ENCODE results near the gene PLXND1.
"Not testable (repeated sequence)": the region's sequence is repeated elsewhere in the genome, so short reads cannot be mapped to it uniquely, and the experiment has no call there.

Gene PLXND1

DNA sequence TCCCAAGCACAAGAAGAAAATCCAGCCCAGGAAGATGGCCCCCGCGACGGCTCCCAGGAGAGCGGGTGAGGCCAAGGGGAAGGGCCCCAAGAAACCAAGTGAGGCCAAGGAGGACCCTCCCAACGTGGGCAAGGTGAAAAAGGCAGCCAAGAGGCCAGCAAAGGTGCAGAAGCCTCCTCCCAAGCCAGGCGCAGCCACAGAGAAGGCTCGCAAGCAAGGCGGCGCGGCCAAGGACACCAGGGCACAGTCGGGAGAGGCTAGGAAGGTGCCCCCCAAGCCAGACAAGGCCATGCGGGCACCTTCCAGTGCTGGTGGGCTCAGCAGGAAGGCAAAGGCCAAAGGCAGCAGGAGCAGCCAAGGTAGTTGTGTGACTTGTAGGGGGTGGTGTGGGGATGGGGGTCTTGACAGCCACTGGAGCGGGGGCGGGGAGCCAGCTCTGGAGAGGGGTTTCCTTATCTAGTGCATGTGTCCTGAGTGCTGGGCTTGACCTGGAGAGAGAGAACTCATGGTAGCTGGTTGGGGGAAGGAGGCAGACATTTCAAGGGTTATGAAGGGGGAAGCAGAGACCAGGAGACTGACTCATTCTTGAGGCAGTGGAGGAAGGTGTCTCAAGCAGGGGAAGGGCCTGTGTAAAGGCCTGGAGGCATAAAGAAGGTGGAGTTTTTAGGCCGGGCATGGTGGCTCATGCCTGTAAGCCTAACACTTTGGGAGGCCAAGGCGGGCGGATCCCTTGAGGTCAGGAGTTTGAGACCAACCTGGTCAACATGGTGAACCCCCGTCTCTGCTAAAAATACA, 57.3 kb downstream of the PLXND1 start:
- DNase-seq (ENCODE audit: low read depth in 2 of 2), result no peak

DNA sequence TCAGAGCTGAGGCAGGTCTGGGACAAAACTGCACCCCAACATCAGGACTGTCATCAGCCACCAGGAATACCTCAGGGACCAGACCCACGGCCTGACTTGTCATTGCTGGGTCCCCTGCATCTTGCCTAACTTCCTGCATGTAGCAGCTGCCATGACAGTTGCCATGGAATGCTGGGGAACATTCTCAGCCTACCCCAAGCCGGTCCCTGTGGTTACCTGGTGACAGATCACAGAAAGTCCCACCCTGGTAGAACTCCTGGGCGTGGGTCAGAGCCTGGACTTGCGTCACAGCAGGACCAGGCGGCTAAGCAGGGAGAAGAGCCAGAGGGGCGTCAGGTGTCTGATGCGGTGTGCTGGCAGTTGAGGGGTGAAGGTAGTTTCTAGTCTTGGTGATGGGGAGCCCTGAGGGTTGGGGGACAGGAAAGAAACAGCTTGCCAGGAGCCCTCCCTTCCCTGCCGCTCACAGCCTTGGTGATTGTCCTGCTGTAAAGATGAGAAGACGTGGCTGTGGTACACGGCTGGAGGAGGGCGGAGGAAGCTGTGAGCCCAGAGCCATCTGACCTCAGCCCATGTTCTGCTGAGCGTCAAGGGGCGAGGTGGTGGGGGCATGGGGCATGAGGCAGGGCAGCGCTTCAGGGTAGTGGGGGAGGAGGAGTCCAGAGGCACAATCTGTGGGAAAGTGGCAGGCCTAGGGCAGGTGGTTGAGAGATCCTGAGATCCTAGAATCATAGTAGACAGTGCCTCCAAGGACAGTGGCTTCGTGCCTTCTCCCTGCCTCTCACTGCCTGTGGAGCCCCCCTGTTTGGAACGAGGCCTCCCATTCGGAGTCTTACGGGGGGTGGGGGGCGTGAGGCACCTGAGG, 58.1 kb downstream of the PLXND1 start:
- DNase-seq (ENCODE audit: low read depth in 2 of 2), result no peak

DNA sequence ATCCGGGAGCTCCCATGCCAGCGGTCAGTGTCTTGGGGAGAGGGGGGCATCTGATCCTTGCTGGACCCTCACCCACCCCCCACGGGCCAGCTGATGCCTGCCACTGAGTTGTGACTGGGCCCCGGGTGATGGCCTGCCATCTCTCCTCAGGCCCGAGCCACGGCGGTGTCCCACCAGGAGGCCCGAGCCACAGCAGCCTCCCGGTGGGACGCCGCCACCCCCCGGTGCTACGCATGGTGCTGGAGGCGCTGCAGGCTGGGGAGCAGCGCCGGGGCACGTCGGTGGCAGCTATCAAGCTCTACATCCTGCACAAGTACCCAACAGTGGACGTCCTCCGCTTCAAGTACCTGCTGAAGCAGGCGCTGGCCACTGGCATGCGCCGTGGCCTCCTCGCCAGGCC, 59.2 kb downstream of the PLXND1 start:
- DNase-seq (ENCODE audit: low read depth in 2 of 2), result no peak

DNA sequence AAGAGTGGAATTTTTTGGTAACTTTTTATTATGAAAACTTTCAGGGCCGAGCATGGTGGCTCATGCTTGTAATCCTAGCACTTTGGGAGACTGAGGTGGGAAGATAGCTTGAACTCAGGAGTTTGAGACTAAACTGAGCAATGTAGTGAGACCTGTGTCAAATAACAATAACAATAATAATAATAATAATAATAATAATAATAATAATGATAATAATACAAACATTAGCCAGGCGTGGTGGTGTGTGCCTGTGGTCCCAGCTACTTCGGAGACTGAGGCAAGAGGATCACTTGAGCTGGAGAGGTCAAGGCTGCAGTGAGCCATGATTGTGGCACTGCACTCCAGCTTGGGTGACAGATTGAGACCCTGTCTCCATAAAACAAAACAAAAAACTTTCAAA, 60.5 kb downstream of the PLXND1 start:
- DNase-seq (ENCODE audit: low read depth in 2 of 2), result not testable (repeated sequence)

DNA sequence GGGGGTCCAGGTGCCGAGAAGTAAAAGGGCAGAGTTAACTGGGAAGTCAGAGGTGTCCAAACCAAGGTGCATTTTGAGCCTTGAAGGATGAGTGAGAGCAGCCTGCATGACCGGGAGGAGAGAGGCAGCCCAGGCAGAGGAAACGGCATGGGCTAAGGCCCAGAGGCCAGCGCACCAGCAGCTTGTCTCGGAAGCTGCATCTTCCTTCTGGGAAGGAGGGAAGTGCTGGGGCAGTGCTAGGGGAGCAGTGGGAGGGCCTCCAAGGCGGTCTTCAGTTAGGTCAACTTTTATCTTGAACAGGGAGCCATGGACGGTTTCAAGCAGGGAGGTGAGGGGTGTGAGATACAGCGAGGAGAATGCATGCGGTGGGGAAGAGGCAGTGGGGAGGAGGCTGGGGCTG, 62.5 kb downstream of the PLXND1 start:
- DNase-seq (ENCODE audit: low read depth in 2 of 2), result no peak

DNA sequence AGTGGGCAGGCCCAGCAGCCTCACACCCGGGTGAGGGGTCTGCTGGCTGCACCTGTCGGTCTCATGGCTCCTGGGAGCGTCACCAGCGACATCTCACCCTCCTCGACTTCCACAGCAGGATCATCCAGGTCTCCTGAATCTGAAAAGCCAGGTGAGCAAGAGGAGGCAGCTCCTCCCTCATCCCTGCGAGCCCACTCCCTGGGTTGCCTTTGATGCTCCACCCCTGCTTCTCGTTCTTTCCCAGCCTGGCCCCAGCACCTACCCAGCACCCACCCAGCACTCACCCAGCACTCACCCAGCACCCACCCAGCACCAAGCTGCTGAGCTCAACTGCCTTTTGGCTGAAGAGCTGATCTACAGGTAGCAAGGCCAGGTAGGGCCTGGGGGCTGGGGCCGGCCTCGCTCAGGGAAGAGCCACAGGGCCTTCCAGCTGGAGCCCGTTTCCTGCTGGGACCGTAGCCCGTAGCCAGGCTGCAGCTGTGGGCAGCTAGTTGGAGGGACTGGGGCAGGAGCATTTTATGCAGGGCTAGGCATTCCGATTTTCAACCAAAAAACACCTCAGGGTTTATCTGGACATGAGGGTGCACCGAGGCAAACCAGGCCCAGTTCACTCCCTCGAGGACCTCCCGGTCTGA, 63.2 kb downstream of the PLXND1 start, which contains the start of gene H1-8:
Gene H1-8, plus strand, starts transcription at position 20 of the 635 bp plus-strand sequence. Its CDS starts 44 bp downstream, at position 64.
- no peak for DNase-seq (ENCODE audit: low read depth in 2 of 2)

DNA sequence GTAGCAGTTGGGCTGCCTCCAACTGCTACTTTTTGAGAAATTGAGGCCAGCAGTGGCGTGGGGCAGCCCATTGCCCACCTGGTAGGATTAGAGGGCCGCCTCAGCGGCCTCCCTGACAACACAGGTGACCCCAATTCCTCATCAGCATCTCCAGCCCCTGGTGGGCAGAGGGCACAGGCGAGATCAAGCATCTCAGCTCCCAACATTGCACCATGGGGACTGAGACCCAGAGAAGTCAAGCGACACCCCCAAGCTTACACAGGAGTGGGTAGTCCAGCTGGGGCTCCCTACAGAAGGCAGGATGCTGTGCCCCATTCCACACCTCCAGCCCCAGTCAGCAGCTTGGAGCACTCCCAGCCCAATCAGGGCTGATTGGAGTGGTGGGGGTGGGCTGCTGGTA, 63.7 kb downstream of the PLXND1 start:
- DNase-seq (ENCODE audit: low read depth in 2 of 2), result no peak

DNA sequence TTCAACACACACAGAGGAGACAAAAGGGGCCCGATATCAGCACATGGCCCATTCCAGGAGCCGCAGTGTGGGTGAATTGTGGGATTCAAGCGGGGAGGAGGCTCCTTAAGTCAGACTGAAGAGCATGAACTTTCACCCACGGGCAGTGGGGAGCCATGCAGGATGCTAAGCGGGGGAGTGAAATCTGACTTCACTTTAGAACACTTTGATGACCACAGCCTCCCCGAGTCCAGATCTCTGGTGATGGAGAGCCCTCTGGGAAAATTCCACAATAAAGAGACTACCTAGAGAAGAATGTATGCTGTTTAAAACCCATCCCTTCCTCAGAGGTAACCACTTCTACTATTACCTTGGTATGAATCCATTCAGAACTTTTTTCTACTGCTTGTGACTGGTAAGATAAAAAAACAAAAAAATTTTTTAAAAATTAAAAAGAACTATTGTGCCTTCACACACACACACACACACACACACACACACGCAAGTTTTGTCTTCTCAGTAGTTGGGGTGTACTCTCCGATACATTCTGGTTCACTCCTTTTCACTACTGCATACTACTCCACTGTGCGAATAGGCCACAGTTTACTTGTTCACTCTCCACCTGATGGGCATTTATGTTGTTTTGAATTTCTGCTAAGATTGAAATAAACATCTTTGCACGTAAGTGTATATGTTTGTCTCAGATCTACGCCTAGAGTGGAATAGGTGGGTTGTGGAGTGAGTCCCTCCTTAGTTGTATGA, 65.5 kb downstream of the PLXND1 start:
- no peak for DNase-seq (ENCODE audit: low read depth in 2 of 2)

DNA sequence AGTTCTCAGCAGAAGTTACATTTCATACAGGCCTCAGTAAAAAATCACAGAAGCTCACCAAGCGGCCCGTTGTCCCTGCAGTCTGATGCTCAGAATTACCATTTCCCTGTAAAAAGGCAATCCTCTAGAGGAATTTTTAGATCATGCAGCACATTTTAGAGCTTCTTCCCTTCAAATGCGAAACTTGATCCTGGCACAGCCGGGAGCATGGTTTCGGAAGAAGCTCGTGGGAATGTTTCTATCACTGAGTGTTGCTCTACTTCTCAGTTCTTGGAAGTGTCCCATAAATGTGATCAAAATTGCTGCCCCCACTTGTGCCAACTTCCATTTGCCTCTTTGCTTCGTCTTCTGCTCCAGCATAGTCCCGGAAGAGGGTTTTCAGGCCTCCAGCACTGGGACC, 67.3 kb downstream of the PLXND1 start:
- no peak for DNase-seq (ENCODE audit: low read depth in 2 of 2)

DNA sequence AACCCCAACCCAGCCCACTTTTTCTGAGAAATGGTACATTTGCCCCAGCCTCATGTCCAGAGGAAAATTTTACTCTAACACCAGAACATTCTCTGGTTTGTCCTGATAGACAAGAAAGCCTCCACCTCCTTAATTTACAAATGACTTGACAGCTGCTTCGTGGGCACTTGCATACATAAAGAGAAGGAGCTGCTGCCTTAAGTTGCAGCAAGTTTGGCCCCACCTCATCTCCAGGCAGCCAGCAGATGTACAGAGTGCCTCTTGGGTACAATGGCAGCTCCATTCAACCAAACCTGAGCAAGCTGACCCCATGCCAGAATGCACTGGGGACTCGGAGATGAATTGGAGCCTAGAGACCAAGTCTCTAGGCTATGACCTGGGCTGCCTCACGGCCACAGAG, 69.7 kb downstream of the PLXND1 start:
- DNase-seq (ENCODE audit: low read depth in 2 of 2), result no peak

DNA sequence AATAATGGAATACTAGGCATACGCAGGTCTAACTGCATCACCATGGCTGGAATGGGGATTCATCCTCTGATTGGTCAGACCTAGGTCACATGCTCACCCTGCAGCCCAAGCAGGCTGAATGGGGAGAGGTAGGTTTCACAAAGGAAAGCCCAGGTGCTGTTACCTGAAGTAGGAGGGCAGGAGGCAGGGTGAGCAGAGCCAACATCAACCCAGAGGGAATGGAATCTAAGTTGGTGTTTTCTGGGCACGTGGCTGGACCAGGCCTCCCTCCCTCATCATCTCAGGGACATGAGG, 70.2 kb downstream of the PLXND1 start:
- no peak for DNase-seq (ENCODE audit: low read depth in 2 of 2)

DNA sequence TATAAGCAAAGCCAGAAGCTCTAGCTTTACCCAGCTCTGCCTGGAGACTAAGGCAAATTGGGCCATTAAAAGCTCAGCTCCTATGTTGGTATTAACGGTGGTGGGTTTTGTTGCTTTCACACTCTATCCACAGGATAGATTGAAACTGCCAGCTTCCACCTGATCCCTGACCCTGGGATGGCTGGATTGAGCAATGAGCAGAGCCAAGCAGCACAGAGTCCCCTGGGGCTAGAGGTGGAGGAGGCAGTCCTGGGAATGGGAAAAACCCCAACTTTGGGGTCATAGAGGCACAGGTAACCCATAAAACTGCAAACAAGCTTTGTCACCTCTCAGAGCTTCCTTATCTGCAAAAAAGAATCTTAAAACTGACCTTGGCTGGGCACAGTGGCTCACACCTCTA, 71.4 kb downstream of the PLXND1 start:
- DNase-seq (ENCODE audit: low read depth in 2 of 2), result no peak

DNA sequence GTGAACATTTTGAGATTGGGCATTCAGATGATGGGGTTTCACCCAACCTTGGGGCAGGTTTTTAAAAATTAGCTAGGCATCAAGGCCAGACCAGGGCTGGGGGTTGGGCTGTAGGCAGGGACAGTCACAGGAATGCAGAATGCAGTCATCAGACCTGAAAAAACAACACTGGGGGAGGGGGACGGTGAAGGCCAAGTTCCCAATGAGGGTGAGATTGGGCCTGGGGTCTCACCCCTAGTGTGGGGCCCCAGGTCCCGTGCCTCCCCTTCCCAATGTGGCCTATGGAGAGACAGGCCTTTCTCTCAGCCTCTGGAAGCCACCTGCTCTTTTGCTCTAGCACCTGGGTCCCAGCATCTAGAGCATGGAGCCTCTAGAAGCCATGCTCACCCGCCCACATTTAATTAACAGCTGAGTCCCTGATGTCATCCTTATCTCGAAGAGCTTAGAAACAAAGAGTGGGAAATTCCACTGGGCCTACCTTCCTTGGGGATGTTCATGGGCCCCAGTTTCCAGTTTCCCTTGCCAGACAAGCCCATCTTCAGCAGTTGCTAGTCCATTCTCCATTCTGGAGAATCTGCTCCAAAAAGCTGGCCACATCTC, 71.9 kb downstream of the PLXND1 start:
- no peak for DNase-seq (ENCODE audit: low read depth in 2 of 2)

DNA sequence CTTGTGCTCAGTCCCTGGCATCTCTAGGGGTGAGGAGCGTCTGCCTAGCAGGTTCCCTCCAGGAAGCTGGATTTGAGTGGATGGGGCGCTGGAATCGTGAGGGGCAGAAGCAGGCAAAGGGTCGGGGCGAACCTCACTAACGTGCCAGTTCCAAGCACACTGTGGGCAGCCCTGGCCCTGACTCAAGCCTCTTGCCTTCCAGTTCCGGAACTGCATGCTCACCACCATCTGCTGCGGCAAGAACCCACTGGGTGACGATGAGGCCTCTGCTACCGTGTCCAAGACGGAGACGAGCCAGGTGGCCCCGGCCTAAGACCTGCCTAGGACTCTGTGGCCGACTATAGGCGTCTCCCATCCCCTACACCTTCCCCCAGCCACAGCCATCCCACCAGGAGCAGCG, 73.1 kb downstream of the PLXND1 start:
- no peak for DNase-seq (ENCODE audit: low read depth in 2 of 2)

DNA sequence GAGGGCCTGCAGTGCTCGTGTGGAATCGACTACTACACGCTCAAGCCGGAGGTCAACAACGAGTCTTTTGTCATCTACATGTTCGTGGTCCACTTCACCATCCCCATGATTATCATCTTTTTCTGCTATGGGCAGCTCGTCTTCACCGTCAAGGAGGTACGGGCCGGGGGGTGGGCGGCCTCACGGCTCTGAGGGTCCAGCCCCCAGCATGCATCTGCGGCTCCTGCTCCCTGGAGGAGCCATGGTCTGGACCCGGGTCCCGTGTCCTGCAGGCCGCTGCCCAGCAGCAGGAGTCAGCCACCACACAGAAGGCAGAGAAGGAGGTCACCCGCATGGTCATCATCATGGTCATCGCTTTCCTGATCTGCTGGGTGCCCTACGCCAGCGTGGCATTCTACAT, 74.2 kb downstream of the PLXND1 start:
- DNase-seq (ENCODE audit: low read depth in 2 of 2), result no peak

DNA sequence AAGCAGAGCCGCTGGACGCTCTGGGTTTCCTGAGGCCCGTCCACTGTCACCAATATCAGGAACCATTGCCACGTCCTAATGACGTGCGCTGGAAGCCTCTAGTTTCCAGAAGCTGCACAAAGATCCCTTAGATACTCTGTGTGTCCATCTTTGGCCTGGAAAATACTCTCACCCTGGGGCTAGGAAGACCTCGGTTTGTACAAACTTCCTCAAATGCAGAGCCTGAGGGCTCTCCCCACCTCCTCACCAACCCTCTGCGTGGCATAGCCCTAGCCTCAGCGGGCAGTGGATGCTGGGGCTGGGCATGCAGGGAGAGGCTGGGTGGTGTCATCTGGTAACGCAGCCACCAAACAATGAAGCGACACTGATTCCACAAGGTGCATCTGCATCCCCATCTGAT, 74.8 kb downstream of the PLXND1 start:
- no peak for DNase-seq (ENCODE audit: low read depth in 2 of 2)

DNA sequence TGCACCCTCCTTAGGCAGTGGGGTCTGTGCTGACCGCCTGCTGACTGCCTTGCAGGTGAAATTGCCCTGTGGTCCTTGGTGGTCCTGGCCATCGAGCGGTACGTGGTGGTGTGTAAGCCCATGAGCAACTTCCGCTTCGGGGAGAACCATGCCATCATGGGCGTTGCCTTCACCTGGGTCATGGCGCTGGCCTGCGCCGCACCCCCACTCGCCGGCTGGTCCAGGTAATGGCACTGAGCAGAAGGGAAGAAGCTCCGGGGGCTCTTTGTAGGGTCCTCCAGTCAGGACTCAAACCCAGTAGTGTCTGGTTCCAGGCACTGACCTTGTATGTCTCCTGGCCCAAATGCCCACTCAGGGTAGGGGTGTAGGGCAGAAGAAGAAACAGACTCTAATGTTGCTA, 75.7 kb downstream of the PLXND1 start:
- no peak for DNase-seq (ENCODE audit: low read depth in 2 of 2)

DNA sequence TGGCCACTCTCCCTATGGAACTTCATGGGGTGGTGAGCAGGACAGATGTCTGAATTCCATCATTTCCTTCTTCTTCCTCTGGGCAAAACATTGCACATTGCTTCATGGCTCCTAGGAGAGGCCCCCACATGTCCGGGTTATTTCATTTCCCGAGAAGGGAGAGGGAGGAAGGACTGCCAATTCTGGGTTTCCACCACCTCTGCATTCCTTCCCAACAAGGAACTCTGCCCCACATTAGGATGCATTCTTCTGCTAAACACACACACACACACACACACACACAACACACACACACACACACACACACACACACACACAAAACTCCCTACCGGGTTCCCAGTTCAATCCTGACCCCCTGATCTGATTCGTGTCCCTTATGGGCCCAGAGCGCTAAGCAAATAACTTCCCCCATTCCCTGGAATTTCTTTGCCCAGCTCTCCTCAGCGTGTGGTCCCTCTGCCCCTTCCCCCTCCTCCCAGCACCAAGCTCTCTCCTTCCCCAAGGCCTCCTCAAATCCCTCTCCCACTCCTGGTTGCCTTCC, 76.2 kb downstream of the PLXND1 start:
- no peak for DNase-seq (ENCODE audit: low read depth in 2 of 2)

DNA sequence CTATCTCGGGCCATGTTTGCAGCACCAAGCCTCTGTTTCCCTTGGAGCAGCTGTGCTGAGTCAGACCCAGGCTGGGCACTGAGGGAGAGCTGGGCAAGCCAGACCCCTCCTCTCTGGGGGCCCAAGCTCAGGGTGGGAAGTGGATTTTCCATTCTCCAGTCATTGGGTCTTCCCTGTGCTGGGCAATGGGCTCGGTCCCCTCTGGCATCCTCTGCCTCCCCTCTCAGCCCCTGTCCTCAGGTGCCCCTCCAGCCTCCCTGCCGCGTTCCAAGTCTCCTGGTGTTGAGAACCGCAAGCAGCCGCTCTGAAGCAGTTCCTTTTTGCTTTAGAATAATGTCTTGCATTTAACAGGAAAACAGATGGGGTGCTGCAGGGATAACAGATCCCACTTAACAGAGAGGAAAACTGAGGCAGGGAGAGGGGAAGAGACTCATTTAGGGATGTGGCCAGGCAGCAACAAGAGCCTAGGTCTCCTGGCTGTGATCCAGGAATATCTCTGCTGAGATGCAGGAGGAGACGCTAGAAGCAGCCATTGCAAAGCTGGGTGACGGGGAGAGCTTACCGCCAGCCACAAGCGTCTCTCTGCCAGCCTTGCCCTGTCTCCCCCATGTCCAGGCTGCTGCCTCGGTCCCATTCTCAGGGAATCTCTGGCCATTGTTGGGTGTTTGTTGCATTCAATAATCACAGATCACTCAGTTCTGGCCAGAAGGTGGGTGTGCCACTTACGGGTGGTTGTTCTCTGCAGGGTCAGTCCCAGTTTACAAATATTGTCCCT, 76.9 kb downstream of the PLXND1 start:
- DNase-seq (ENCODE audit: low read depth in 2 of 2), result no peak

DNA sequence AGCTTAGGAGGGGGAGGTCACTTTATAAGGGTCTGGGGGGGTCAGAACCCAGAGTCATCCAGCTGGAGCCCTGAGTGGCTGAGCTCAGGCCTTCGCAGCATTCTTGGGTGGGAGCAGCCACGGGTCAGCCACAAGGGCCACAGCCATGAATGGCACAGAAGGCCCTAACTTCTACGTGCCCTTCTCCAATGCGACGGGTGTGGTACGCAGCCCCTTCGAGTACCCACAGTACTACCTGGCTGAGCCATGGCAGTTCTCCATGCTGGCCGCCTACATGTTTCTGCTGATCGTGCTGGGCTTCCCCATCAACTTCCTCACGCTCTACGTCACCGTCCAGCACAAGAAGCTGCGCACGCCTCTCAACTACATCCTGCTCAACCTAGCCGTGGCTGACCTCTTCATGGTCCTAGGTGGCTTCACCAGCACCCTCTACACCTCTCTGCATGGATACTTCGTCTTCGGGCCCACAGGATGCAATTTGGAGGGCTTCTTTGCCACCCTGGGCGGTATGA, 77.8 kb downstream of the PLXND1 start, which contains the start of gene RHO:
Gene RHO, plus strand, starts transcription at position 51 of the 512 bp plus-strand sequence. Its CDS starts 95 bp downstream, at position 146.
- no peak for DNase-seq (ENCODE audit: low read depth in 2 of 2)

Data from stimulated activated CD8-positive, alpha-beta memory T cell treated with anti-CD3 and anti-CD28 coated beads, Interleukin-7, amount 100 ng/mL, for 1 hour (primary cell).